HepG2 (cell line): Measurements from ENCODE around the gene SRRM2. TPM values are rescaled to one million over a fixed set of nuclear protein-coding genes. Genes with fewer than 3 reads are reported as not detected.

Experiments
- CBX5 ChIP-seq: sonication (generic); formaldehyde crosslinking; IDR thresholded peaks from 2 replicates; pipeline ENCODE4 v1.4.0; 2020; ENCODE audit warnings: missing genetic modification reagents, borderline replicate concordance
- FOXA3 ChIP-seq: IDR thresholded peaks from 2 replicates; pipeline ENCODE4 v1.6.1; 2016; ENCODE audit warnings: missing genetic modification reagents, missing compliant biosample characterization
- HOXA9 ChIP-seq: sonication (generic); formaldehyde crosslinking; IDR thresholded peaks from 2 replicates; pipeline ENCODE4 v1.8.1; 2022; ENCODE audit warnings: missing genetic modification reagents, mild to moderate bottlenecking, moderate library complexity, borderline replicate concordance
- REST ChIP-seq, 2 experiments: IDR thresholded peaks; 2 replicates each; pipeline ENCODE4 v1.6.1; 2011 to 2012; ENCODE audit warnings: low read length in 2 of 2, borderline replicate concordance in 1 of 2, low read depth in 1 of 2, mild to moderate bottlenecking in 1 of 2, moderate library complexity in 1 of 2
- RFX1 ChIP-seq: fragments of 450-650 bp; IDR thresholded peaks from 2 replicates; pipeline ENCODE4 v1.6.1; 2017
- TIGD3 ChIP-seq: sonication (generic); formaldehyde crosslinking; IDR thresholded peaks from 2 replicates; pipeline ENCODE4 v1.5.1; 2020; ENCODE audit warnings: mild to moderate bottlenecking, missing genetic modification reagents, borderline replicate concordance
- ZBTB4 ChIP-seq: sonication (generic); formaldehyde crosslinking; IDR thresholded peaks from 2 replicates; pipeline ENCODE4 v1.4.0; 2020; ENCODE audit warnings: missing genetic modification reagents, mild to moderate bottlenecking, borderline replicate concordance
- ZC3H4 ChIP-seq: sonication (generic); formaldehyde crosslinking; IDR thresholded peaks from 2 replicates; pipeline ENCODE4 v1.4.0; 2020; ENCODE audit warnings: missing genetic modification reagents, borderline replicate concordance
- ZNF572 ChIP-seq: sonication (generic); formaldehyde crosslinking; IDR thresholded peaks from 2 replicates; pipeline ENCODE4 v1.5.1; 2020; ENCODE audit warnings: mild to moderate bottlenecking, missing genetic modification reagents
- ZNF580 ChIP-seq: IDR thresholded peaks from 2 replicates; pipeline ENCODE4 v1.6.1; 2016; ENCODE audit warnings: low read depth, borderline replicate concordance
- ZNF619 ChIP-seq: sonication (generic); formaldehyde crosslinking; IDR thresholded peaks from 2 replicates; pipeline ENCODE4 v1.4.0; 2020; ENCODE audit warnings: mild to moderate bottlenecking, missing genetic modification reagents
- ZNF687 ChIP-seq: sonication (generic); formaldehyde crosslinking; IDR thresholded peaks from 2 replicates; pipeline ENCODE4 v1.5.1; 2020; ENCODE audit warnings: mild to moderate bottlenecking, missing genetic modification reagents, moderate library complexity
- ZSCAN25 ChIP-seq: sonication (generic); formaldehyde crosslinking; IDR thresholded peaks from 2 replicates; pipeline ENCODE4 v1.8.0; 2022; ENCODE audit warnings: mild to moderate bottlenecking, missing genetic modification reagents
- polyA plus RNA-seq, 8 experiments: library from polyadenylated mRNA; depleted of rRNA in 3 of 8; stranded (reverse) in 7 of 8; unstranded in 1 of 8; fragments of >200 nt; fragmentation: Illumina TruSeq in 4 of 8; extraction: Trizol in 4 of 8; gene quantifications; 2 replicates each; pipeline versions ENCODE4 v1.2.1 to v1.2.3, GENCODE V29; 2011 to 2016; ENCODE audit warnings: low read depth in 4 of 8, missing spikeins in 1 of 8, mixed read lengths in 1 of 8; ENCODE audit not compliant: insufficient read depth in 1 of 8
- total RNA-seq, 5 experiments: library from RNA; depleted of rRNA; stranded (reverse); fragments of >200 nt; fragmentation: Illumina TruSeq; extraction: Trizol; gene quantifications; 2 replicates each; pipeline ENCODE4 v1.2.3, GENCODE V29; 2016; ENCODE audit warnings: low read depth in 1 of 5

The SRRM2 gene
- total and polyA plus RNA-seq, 2 of the 13 experiments (the other 11 are each of a cell fraction or from before 2014, with no cell fraction given), result 50.4 to 112 TPM

GRCh38 chr16:2777903-2778629 is 25.6 kb downstream of the SRRM2 start (continued):
- 0 out of 2 replicates have a peak, but pooled peaks have one; percentile 6 for TF ChIP-seq ZNF580 (CRISPR knock-in tag)
- TF ChIP-seq ZBTB4 (CRISPR knock-in tag), result 0 out of 2 replicates have a peak, but pooled peaks have one; percentile 5
- peak; percentile 91 for TF ChIP-seq ZC3H4 (CRISPR knock-in tag)
- 0 out of 2 replicates have a peak, but pooled peaks have one; percentile 9 for TF ChIP-seq ZSCAN25
- TF ChIP-seq ZNF619 (CRISPR knock-in tag), result peak; percentile 34; the same call in 1 of the 2 replicates
- no peak for TF ChIP-seq RFX1
- TF ChIP-seq CBX5 (CRISPR knock-in tag), result 0 out of 2 replicates have a peak, but pooled peaks have one; percentile 25
- no peak for TF ChIP-seq FOXA3 (CRISPR knock-in tag)
- TF ChIP-seq ZNF572, result no peak
- 0 out of 2 replicates have a peak, but pooled peaks have one; percentile 13 for TF ChIP-seq HOXA9 (CRISPR knock-in tag)
- peak; percentile 55 for TF ChIP-seq ZNF687 (CRISPR knock-in tag)
- peak; percentile 52; the same call in 1 of the 2 replicates for TF ChIP-seq TIGD3 (CRISPR knock-in tag)
- no peak for TF ChIP-seq REST (IDR thresholded peaks at IDR 0.05; ENCODE audit: borderline replicate concordance in 1 of 2, low read depth in 1 of 2, low read length in 2 of 2)
